Keratinocyte (primary cell): ENCODE results near the gene TRMT10B. TPM values are rescaled to one million over a fixed set of nuclear protein-coding genes. Genes with fewer than 3 reads are reported as not detected.

Source experiments
- DNase-seq: peaks from one replicate; pipeline ENCODE4 v3.0.0-alpha.2; 2011; ENCODE audit warnings: low read depth, missing footprints, low spot score
- FAIRE-seq: peaks from 2 replicates; lab custom pipeline; 2011; peaks lifted over from hg19 to GRCh38; lab: Jason Lieb, UNC
- H2AFZ ChIP-seq: 2 replicates; pipeline ENCODE4 v1.6.0; 2012; ENCODE audit warnings: low read length, control low read depth, inconsistent platforms; ENCODE audit not compliant: control insufficient read depth
- H3K27ac ChIP-seq: 2 replicates; pipeline ENCODE4 v1.5.1; 2011; ENCODE audit warnings: low read length; ENCODE audit not compliant: control insufficient read depth, insufficient read depth
- H3K27me3 ChIP-seq: 3 replicates; pipeline ENCODE4 v1.6.0; 2011; ENCODE audit warnings: low read length; ENCODE audit not compliant: control insufficient read depth, insufficient read depth; ENCODE audit errors: extremely low read depth
- H3K36me3 ChIP-seq, 2 experiments: 2 replicates in 1 of 2; 3 replicates in 1 of 2; pipeline ENCODE4 v1.5.1; 2011; ENCODE audit warnings: low read length in 2 of 2, mild to moderate bottlenecking in 1 of 2; ENCODE audit not compliant: control insufficient read depth in 2 of 2, insufficient read depth in 2 of 2; ENCODE audit errors: extremely low read depth in 1 of 2
- H3K4me1 ChIP-seq: 3 replicates; pipeline ENCODE4 v1.5.1; 2011; ENCODE audit warnings: low read length; ENCODE audit not compliant: control insufficient read depth, insufficient read depth; ENCODE audit errors: extremely low read depth
- H3K4me2 ChIP-seq: 3 replicates; pipeline ENCODE4 v1.6.0; 2011; ENCODE audit warnings: low read depth, low read length; ENCODE audit not compliant: control insufficient read depth, insufficient read depth; ENCODE audit errors: extremely low read depth
- H3K4me3 ChIP-seq, 3 experiments: fragments of 200-600 bp in 1 of 3; sonication (generic) in 1 of 3; 2 replicates in 2 of 3; 3 replicates in 1 of 3; pipeline ENCODE4 v1.5.1; 2011 to 2016; ENCODE audit warnings: low read length in 3 of 3, mild to moderate bottlenecking in 3 of 3, control low read depth in 2 of 3, inconsistent platforms in 1 of 3, low read depth in 1 of 3, mixed read lengths in 1 of 3, mixed run types in 1 of 3, moderate library complexity in 1 of 3; ENCODE audit not compliant: control insufficient read depth in 2 of 3, insufficient read depth in 2 of 3; ENCODE audit errors: extremely low read depth in 1 of 3
- H3K79me2 ChIP-seq: 2 replicates; pipeline ENCODE4 v1.6.0; 2012; ENCODE audit warnings: low read length; ENCODE audit not compliant: control insufficient read depth, insufficient read depth
- H3K9ac ChIP-seq: 3 replicates; pipeline ENCODE4 v1.6.0; 2011; ENCODE audit warnings: low read length; ENCODE audit not compliant: control insufficient read depth, insufficient read depth; ENCODE audit errors: extremely low read depth
- H3K9me1 ChIP-seq: 3 replicates; pipeline ENCODE4 v1.6.0; 2011; ENCODE audit warnings: low read length; ENCODE audit not compliant: control insufficient read depth, insufficient read depth; ENCODE audit errors: extremely low read depth
- H3K9me3 ChIP-seq: 2 replicates; pipeline ENCODE4 v1.5.1; 2012; ENCODE audit warnings: low read depth, low read length; ENCODE audit not compliant: control insufficient read depth
- H4K20me1 ChIP-seq: 3 replicates; pipeline ENCODE4 v1.6.0; 2011; ENCODE audit warnings: low read length; ENCODE audit not compliant: control insufficient read depth, insufficient read depth; ENCODE audit errors: extremely low read depth
- EZH2 ChIP-seq: IDR thresholded peaks from one replicate; pipeline ENCODE4 v1.6.1; 2012; ENCODE audit warnings: inconsistent platforms, mild to moderate bottlenecking, low read length, moderate library complexity
- dilution Hi-C: fragments of 300-500 bp; cut with MboI; formaldehyde crosslinking; loops from one replicate; pipeline ENCODE4 v1.7.0; 2020; ENCODE audit warnings: low sequenced_read_pairs; ENCODE audit not compliant: extremely low pct_ligation_motif_present
- polyA plus RNA-seq, 5 experiments: library from polyadenylated mRNA; depleted of rRNA in 3 of 5; stranded (reverse) in 3 of 5; stranded (forward) in 1 of 5; unstranded in 1 of 5; fragments of >200 nt; gene quantifications; 1 replicate in 1 of 5; 2 replicates in 3 of 5; 3 replicates in 1 of 5; pipeline versions ENCODE4 v1.2.1 to v1.2.3, GENCODE V29; 2011 to 2012; ENCODE audit warnings: missing spikeins in 2 of 5, low read depth in 1 of 5, low replicate concordance in 1 of 5
- TF ChIP-seq, protein P1 (sequence below), 3 experiments: IDR thresholded peaks in 1 of 3; conservative IDR thresholded peaks in 1 of 3; optimal IDR thresholded peaks in 1 of 3; 2 replicates in 2 of 3; 3 replicates in 1 of 3; pipeline versions ENCODE3 to v1.5.1; 2011; ENCODE audit warnings: low read length in 3 of 3, mild to moderate bottlenecking in 3 of 3, moderate library complexity in 2 of 3, control low read depth in 1 of 3, inconsistent platforms in 1 of 3; ENCODE audit not compliant: insufficient read depth in 2 of 3; ENCODE audit errors: extremely low read depth in 1 of 3

Gene TRMT10B
- polyA plus RNA-seq, 1 donor (not counting 4 experiments of a cell fraction or from before 2014, with no cell fraction given), result 6.9 TPM

- Histone ChIP-seq H4K20me1 (no peaks in the 10 kb centered on the region), H3K4me2 (no peak overlapping the region), H3K4me1 (peaks cover 2% of the 10 kb centered on the region), H3K27ac (no peak overlapping the region), H2AFZ (no peak overlapping the region), H3K36me3 (no peaks in the 10 kb centered on the region), H3K9ac (no peak overlapping the region), H3K9me3 (no peaks in the 10 kb centered on the region), H3K27me3 (peaks cover 23% of the 10 kb centered on the region), H3K9me1 (no peaks in the 10 kb centered on the region), H3K4me3 (no peak overlapping the region), H3K79me2 (no peaks in the 10 kb centered on the region)
- FAIRE-seq, result no peak
- DNase-seq, result no peak
- dilution Hi-C loops, result no loop called here
- no peak for TF ChIP-seq EZH2
- TF ChIP-seq, protein P1, sequence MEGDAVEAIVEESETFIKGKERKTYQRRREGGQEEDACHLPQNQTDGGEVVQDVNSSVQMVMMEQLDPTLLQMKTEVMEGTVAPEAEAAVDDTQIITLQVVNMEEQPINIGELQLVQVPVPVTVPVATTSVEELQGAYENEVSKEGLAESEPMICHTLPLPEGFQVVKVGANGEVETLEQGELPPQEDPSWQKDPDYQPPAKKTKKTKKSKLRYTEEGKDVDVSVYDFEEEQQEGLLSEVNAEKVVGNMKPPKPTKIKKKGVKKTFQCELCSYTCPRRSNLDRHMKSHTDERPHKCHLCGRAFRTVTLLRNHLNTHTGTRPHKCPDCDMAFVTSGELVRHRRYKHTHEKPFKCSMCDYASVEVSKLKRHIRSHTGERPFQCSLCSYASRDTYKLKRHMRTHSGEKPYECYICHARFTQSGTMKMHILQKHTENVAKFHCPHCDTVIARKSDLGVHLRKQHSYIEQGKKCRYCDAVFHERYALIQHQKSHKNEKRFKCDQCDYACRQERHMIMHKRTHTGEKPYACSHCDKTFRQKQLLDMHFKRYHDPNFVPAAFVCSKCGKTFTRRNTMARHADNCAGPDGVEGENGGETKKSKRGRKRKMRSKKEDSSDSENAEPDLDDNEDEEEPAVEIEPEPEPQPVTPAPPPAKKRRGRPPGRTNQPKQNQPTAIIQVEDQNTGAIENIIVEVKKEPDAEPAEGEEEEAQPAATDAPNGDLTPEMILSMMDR (optimal IDR thresholded peaks at IDR 0.05 in 1 of 3, IDR thresholded peaks at IDR 0.05 in 1 of 3, conservative IDR thresholded peaks at IDR 0.05 in 1 of 3; ENCODE audit: extremely low read depth in 1 of 3, insufficient read depth in 2 of 3, low read length in 3 of 3), result no peak
Observed at GRCh38 chr9:37706290-37706689, 47.3 kb upstream of the TRMT10B start.

- dilution Hi-C loops, result no loop called here
- Histone ChIP-seq H3K4me3 (no peak overlapping the region), H4K20me1 (no peaks in the 10 kb centered on the region), H3K9me3 (no peaks in the 10 kb centered on the region), H3K27ac (no peak overlapping the region), H3K36me3 (no peaks in the 10 kb centered on the region), H3K27me3 (peaks cover 28% of the 10 kb centered on the region), H3K4me1 (peaks cover 2% of the 10 kb centered on the region), H3K4me2 (no peak overlapping the region), H3K9me1 (no peaks in the 10 kb centered on the region), H3K79me2 (no peaks in the 10 kb centered on the region), H2AFZ (no peak overlapping the region), H3K9ac (no peak overlapping the region)
- no peak for DNase-seq
- FAIRE-seq, result no peak
- TF ChIP-seq, protein P1 (optimal IDR thresholded peaks at IDR 0.05 in 1 of 3, IDR thresholded peaks at IDR 0.05 in 1 of 3, conservative IDR thresholded peaks at IDR 0.05 in 1 of 3; ENCODE audit: extremely low read depth in 1 of 3, insufficient read depth in 2 of 3, low read length in 3 of 3), result no peak
- TF ChIP-seq EZH2, result no peak
Observed at GRCh38 chr9:37707748-37708147, 45.9 kb upstream of the TRMT10B start.
